CD4-positive, alpha-beta memory T cell (primary cell): Measurements from ENCODE around the gene HDLBP. TPM values are rescaled to one million over a fixed set of nuclear protein-coding genes. Genes with fewer than 3 reads are reported as not detected.

Source experiments
- CTCF ChIA-PET: fragments of 350-600 bp; sonication (Branson Sonifier 250); formaldehyde crosslinking; loops from one replicate; lab custom pipeline; 2021; ENCODE audit warnings: inconsistent platforms; ENCODE audit not compliant: partially characterized antibody; lab: Charles Lee
- POLR2A ChIA-PET: fragments of 350-600 bp; sonication (Branson Sonifier 250); formaldehyde crosslinking; loops from one replicate; lab custom pipeline; 2021; ENCODE audit not compliant: partially characterized antibody; lab: Charles Lee
- DNase-seq, 5 donors: peaks; one replicate each; pipeline versions ENCODE4 v3.0.0 to v3.0.0-alpha.2; 2020 to 2022; ENCODE audit warnings: mixed read lengths in 1 of 5
- H3K27ac ChIP-seq: one replicate; pipeline ENCODE4 v1.7.0; 2013; ENCODE audit warnings: low read depth, low read length
- H3K27me3 ChIP-seq: 2 replicates; pipeline ENCODE4 v1.7.0; 2013; ENCODE audit warnings: mild to moderate bottlenecking, low read length, moderate library complexity; ENCODE audit not compliant: insufficient read depth
- H3K36me3 ChIP-seq: 2 replicates; pipeline ENCODE4 v1.7.0; 2013; ENCODE audit warnings: mild to moderate bottlenecking, low read length, moderate library complexity; ENCODE audit not compliant: insufficient read depth
- H3K4me1 ChIP-seq: 2 replicates; pipeline ENCODE4 v1.7.0; 2013; ENCODE audit warnings: mild to moderate bottlenecking, low read length, moderate library complexity; ENCODE audit not compliant: insufficient read depth
- H3K4me3 ChIP-seq, 2 donors: one replicate each; pipeline ENCODE4 v1.7.0; 2013; ENCODE audit warnings: low read length in 2 of 2, mild to moderate bottlenecking in 1 of 2
- H3K9me3 ChIP-seq, 2 donors: one replicate each; pipeline ENCODE4 v1.7.0; 2013; ENCODE audit warnings: low read length in 2 of 2, control low read depth in 1 of 2; ENCODE audit not compliant: control insufficient read depth in 1 of 2
- H3K27ac Mint-ChIP-seq, 7 donors: one replicate each; pipeline ENCODE4 v1.8.0; 2020 to 2021; ENCODE audit warnings: mixed read lengths in 7 of 7, mild to moderate bottlenecking in 6 of 7, inconsistent platforms in 3 of 7, moderate library complexity in 3 of 7
- H3K27me3 Mint-ChIP-seq, 2 donors: one replicate each; pipeline ENCODE4 v1.8.0; 2020 to 2021; ENCODE audit warnings: mixed read lengths in 2 of 2
- H3K36me3 Mint-ChIP-seq, 2 donors: one replicate each; pipeline ENCODE4 v1.8.0; 2020 to 2021; ENCODE audit warnings: mixed read lengths in 2 of 2, inconsistent platforms in 1 of 2, mild to moderate bottlenecking in 1 of 2
- H3K4me1 Mint-ChIP-seq, 4 donors: one replicate each; pipeline ENCODE4 v1.8.0; 2020 to 2021; ENCODE audit warnings: mixed read lengths in 4 of 4, mild to moderate bottlenecking in 1 of 4
- H3K4me3 Mint-ChIP-seq, 8 donors: one replicate each; pipeline ENCODE4 v1.8.0; 2020 to 2021; ENCODE audit warnings: mixed read lengths in 8 of 8, mild to moderate bottlenecking in 7 of 8, moderate library complexity in 6 of 8, inconsistent platforms in 3 of 8
- H3K9me3 Mint-ChIP-seq, 8 donors: one replicate each; pipeline ENCODE4 v1.8.0; 2020 to 2021; ENCODE audit warnings: mixed read lengths in 8 of 8, mild to moderate bottlenecking in 5 of 8, inconsistent platforms in 3 of 8, moderate library complexity in 1 of 8
- intact Hi-C: fragments of 100-400 bp; cut with micrococcal nuclease; formaldehyde crosslinking; loops from one replicate; pipeline ENCODE4 v1.15.1; 2023
- polyA plus RNA-seq, 2 donors: library from polyadenylated mRNA; unstranded; fragments of 300-500 nt; fragmentation: Illumina TruSeq; gene quantifications; one replicate each; pipeline ENCODE4 v1.2.3, GENCODE V29; 2021
- total RNA-seq, 2 experiments: library from RNA; stranded (reverse); gene quantifications; one replicate each; pipeline ENCODE4 v1.2.3, GENCODE V29; 2021

HDLBP gene
- total and polyA plus RNA-seq, 4 experiments from 2014 or later, result 24.7 to 183 (median 124) TPM

DNA sequence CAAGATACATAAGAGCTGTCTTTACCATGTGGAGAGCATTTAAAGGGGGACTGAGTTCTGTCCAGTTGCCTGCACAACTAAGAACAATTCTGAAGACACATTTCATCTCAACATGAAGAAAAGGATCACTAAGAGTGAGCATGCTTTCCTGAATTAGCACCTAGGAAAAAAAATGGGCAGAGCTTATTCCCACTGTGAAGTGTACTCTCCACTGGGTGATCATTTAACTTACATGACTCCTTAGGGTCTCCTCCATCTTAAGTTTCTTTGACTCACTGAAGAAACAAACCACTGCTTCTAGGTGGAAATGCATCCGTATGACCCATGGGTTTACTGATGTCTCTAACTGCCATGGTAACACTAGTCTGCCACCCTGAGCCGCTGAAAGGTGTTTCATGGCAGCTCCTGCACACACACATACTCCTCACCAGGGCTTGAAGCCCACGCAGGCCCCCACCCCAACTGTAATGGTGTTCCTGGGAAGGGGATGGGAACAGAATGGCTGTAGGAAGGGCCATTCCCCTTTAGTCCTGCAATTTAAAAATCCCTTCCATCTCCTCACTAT lies 27.1 kb downstream of the HDLBP start:
- Histone ChIP-seq H3K4me3 (no peak overlapping the region), H3K9me3 (no peaks in the 10 kb centered on the region), H3K27ac (no peak overlapping the region), H3K4me1 (peaks cover 17% of the 10 kb centered on the region), H3K36me3 (no peaks in the 10 kb centered on the region), H3K27me3 (no peaks in the 10 kb centered on the region)
- Mint-ChIP-seq H3K4me1 (peaks cover 33 to 67% (median 51%) of the 10 kb centered on the region in 4 donors), H3K27me3 (no peaks in the 10 kb centered on the region), H3K27ac (peak overlapping the region in 2 of 7 donors; percentile 11 to 40), H3K36me3 (peaks cover 4 to 13% of the 10 kb centered on the region in 2 donors), H3K9me3 (peaks cover 0 to 2% (median 0%) of the 10 kb centered on the region in 8 donors), H3K4me3 (no peak overlapping the region)
- CTCF ChIA-PET, result interaction anchor here (1.2 to 1.6 kb wide), 2 partner anchors 11 to 72 kb away, joined by 3 to 4 read pairs; no protein-coding TSS in a partner anchor
- intact Hi-C loops, result no loop called here
- DNase-seq, result no peak
- POLR2A ChIA-PET, result no interaction called here

DNA sequence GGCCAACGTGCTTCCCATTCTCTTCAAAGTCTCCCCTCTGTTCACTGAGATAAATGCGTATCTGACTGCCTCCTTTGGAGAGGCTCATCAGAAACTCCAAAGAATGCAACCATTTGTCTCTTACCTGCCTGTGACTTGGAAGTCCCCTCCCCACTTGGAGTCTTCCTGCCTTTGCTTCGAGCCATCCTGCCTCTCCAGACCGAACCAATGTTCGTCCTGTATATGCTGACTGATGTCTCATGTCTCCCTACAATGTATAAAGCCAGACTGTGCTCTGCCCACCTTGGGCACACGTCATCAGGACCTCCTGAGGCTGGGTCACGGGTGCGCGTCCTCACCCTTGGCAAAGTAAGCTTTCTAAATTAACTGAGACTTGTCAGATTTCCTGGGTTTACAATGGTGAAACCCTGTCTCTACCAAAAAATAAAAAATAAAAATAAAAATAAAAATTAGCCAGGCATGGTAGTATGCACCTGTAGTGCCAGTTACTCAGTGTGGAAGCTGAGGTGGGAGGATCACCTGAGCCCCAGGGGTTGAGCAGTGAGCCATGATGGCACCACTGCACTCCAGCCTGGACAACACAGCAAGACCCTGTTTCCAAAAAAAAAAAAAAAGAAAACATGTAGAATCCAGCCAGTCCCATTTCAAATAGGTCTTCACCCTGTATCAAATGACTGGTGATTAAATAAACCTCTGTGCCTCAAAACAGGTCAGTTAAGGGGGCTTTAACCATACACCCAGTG lies 29.0 kb downstream of the HDLBP start:
- Mint-ChIP-seq H3K4me1 (peaks cover 33 to 62% (median 50%) of the 10 kb centered on the region in 4 donors), H3K36me3 (peaks cover 4 to 13% of the 10 kb centered on the region in 2 donors), H3K9me3 (no peaks in the 10 kb centered on the region), H3K27me3 (no peaks in the 10 kb centered on the region), H3K4me3 (no peak overlapping the region), H3K27ac (peak overlapping the region in 2 of 7 donors; percentile 8 to 23)
- intact Hi-C loops, result no loop called here
- Histone ChIP-seq H3K27me3 (no peaks in the 10 kb centered on the region), H3K9me3 (no peaks in the 10 kb centered on the region), H3K4me1 (peaks cover 14% of the 10 kb centered on the region), H3K27ac (no peak overlapping the region), H3K4me3 (no peak overlapping the region), H3K36me3 (no peaks in the 10 kb centered on the region)
- ChIA-PET POLR2A (no interaction called here), CTCF (no interaction called here)
- DNase-seq, result no peak

DNA sequence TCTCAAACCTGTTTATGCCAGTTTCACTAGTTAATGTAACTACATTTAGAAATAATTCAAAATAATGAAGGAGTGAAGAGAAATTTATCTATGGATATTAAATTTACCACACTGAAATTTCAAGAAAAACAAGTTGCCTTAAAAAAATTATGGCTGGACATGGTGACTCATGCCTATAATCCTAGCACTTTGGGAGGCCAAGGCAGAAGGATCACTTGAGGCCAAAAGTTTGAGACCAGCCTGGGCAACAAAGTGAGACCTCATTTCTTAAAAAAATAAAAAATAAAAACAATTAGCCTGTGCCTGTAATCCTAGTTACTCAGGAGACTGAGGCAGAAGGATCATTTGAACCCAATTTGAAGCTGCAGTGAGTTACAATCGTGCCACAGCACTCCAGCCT lies 29.9 kb downstream of the HDLBP start:
- peaks cover 4 to 13% of the 10 kb centered on the region in 2 donors for H3K36me3 Mint-ChIP-seq
- no peaks in the 10 kb centered on the region for H3K9me3 Mint-ChIP-seq
- peak overlapping the region in 3 of 7 donors; percentile 23 to 72 (median 43) for H3K27ac Mint-ChIP-seq
- no peak overlapping the region for H3K4me3 ChIP-seq
- no peaks in the 10 kb centered on the region for H3K9me3 ChIP-seq
- H3K27me3 Mint-ChIP-seq, result no peaks in the 10 kb centered on the region
- peaks cover 33 to 54% (median 45%) of the 10 kb centered on the region in 4 donors for H3K4me1 Mint-ChIP-seq
- intact Hi-C loops, result no loop called here
- H3K4me1 ChIP-seq, result peaks cover 9% of the 10 kb centered on the region
- no peaks in the 10 kb centered on the region for H3K36me3 ChIP-seq
- no peak overlapping the region for H3K27ac ChIP-seq
- H3K4me3 Mint-ChIP-seq, result no peak overlapping the region
- ChIA-PET CTCF (no interaction called here), POLR2A (no interaction called here)
- no peaks in the 10 kb centered on the region for H3K27me3 ChIP-seq
- no peak for DNase-seq

DNA sequence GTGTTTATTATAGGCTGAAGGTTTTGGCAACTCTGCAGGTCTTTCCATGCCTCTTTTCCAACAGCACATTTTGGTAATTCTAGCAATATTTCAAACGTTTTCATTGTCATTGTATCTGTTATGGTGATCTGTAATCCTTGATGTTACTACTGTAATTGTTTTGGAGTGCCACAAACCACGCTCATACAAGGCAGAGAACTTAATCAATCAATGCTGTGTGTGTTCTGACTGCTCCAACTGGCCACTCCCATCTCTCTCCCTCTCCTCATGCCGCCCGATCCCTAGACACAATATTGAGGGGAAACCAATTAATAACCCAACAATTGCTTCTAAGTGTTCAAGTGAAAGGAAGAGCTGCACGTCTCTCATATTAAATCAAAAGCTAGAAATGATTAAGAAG lies 32.9 kb downstream of the HDLBP start:
- Histone ChIP-seq H3K4me3 (no peak overlapping the region), H3K9me3 (no peaks in the 10 kb centered on the region), H3K4me1 (peaks cover 9% of the 10 kb centered on the region), H3K36me3 (no peaks in the 10 kb centered on the region), H3K27ac (no peak overlapping the region), H3K27me3 (no peaks in the 10 kb centered on the region)
- Mint-ChIP-seq H3K36me3 (peaks cover 4 to 8% of the 10 kb centered on the region in 2 donors), H3K4me3 (no peak overlapping the region), H3K9me3 (no peaks in the 10 kb centered on the region), H3K27ac (peak overlapping the region in 5 of 7 donors; percentile 10 to 74 (median 38)), H3K4me1 (peaks cover 20 to 32% (median 26%) of the 10 kb centered on the region in 4 donors), H3K27me3 (no peaks in the 10 kb centered on the region)
- intact Hi-C loops, result no loop called here
- ChIA-PET POLR2A (interaction anchor here (1.4 kb wide), 1 partner anchor 16 kb away, joined by 4 read pairs; no protein-coding TSS in a partner anchor), CTCF (interaction anchor here (1.6 kb wide), 1 partner anchor 32 kb away, joined by 4 read pairs; no protein-coding TSS in a partner anchor)
- no peak for DNase-seq

DNA sequence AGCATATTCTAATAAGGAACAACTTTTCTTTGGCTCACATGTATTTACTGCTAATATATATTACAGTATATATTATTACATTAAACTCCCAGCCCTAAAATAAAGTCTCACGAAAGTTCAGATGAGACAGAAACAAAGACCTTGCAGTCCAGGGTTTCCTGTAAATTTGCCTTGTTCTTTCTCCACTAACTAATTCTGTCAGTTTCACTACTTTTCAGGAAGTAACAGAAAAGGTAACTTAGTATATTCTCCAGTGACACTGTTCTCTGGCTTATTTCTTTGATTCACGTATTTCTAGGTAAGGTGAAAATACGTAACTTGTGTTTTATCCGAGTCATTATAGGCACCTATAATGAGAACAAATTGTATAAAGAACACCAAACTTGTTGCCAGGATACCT lies 35.2 kb downstream of the HDLBP start:
- Histone ChIP-seq H3K4me1 (peaks cover 9% of the 10 kb centered on the region), H3K27ac (no peak overlapping the region), H3K36me3 (no peaks in the 10 kb centered on the region), H3K4me3 (no peak overlapping the region), H3K9me3 (no peaks in the 10 kb centered on the region), H3K27me3 (no peaks in the 10 kb centered on the region)
- peaks cover 17 to 34% (median 21%) of the 10 kb centered on the region in 4 donors for H3K4me1 Mint-ChIP-seq
- no peak overlapping the region for H3K27ac Mint-ChIP-seq
- intact Hi-C loops, result no loop called here
- no peak for DNase-seq
- H3K27me3 Mint-ChIP-seq, result no peaks in the 10 kb centered on the region
- ChIA-PET CTCF (interaction anchor here (1.2 kb wide), 1 partner anchor 12 kb away, joined by 3 read pairs; no protein-coding TSS in a partner anchor), POLR2A (interaction anchor here (1.0 kb wide), 1 partner anchor 34 kb away, joined by 4 read pairs; the partner anchor contains the start of gene HDLBP)
- peaks cover 6 to 14% of the 10 kb centered on the region in 2 donors for H3K36me3 Mint-ChIP-seq
- H3K9me3 Mint-ChIP-seq, result peaks cover 0 to 6% (median 2%) of the 10 kb centered on the region in 8 donors
- H3K4me3 Mint-ChIP-seq, result no peak overlapping the region

DNA sequence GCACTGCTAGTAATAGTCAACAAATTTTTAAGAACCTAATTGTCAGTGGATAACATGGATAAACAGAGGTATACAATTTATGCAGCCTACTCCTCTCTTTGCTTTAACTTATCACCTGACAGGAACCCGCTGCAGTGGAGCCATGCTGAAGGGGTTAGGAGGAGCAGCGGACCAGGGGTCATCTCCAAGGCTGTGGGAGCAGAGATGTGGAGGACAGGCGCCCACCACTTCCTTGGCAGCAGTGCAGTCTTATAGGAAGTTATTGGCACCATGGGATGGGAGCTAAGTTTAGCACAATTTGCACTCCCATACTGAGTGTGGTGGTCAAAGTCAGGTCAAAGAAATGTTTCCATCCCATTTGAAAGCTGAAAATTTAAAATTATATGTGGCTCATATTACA lies 35.6 kb downstream of the HDLBP start:
- no peak overlapping the region for H3K27ac ChIP-seq
- no peaks in the 10 kb centered on the region for H3K27me3 ChIP-seq
- H3K4me3 ChIP-seq, result no peak overlapping the region
- peaks cover 0 to 9% (median 4%) of the 10 kb centered on the region in 8 donors for H3K9me3 Mint-ChIP-seq
- peaks cover 9% of the 10 kb centered on the region for H3K4me1 ChIP-seq
- ChIA-PET CTCF (interaction anchor here (1.2 kb wide), 1 partner anchor 12 kb away, joined by 3 read pairs; no protein-coding TSS in a partner anchor), POLR2A (interaction anchor here (1.0 kb wide), 1 partner anchor 35 kb away, joined by 4 read pairs; the partner anchor contains the start of gene HDLBP)
- DNase-seq, result no peak
- H3K4me1 Mint-ChIP-seq, result peaks cover 18 to 31% (median 20%) of the 10 kb centered on the region in 4 donors
- H3K27ac Mint-ChIP-seq, result peak overlapping the region in 2 of 7 donors; percentile 1 to 25
- H3K9me3 ChIP-seq, result no peaks in the 10 kb centered on the region
- no peak overlapping the region for H3K4me3 Mint-ChIP-seq
- intact Hi-C loops, result no loop called here
- peaks cover 4 to 18% of the 10 kb centered on the region in 2 donors for H3K36me3 Mint-ChIP-seq
- no peaks in the 10 kb centered on the region for H3K27me3 Mint-ChIP-seq
- no peaks in the 10 kb centered on the region for H3K36me3 ChIP-seq

DNA sequence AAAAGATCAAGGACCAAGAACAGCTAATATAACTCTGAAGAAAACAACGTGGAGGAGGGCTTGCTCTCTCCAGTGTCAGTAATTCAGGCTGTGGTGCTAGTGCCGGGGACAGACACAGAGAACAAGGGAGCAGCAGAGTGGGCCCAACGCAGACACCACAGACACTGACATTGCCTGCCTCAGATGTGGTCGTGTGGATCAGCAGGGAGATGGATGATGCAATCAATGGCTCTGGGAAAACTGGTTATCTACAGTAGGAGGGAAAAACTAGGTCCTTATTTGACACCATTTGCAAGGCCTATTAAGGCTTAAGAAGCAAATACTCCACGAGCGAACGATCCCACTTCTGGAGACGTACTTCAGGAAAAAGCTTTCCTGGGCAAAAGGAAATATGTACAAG lies 36.1 kb downstream of the HDLBP start:
- CTCF ChIA-PET, result interaction anchor here (1.2 kb wide), 1 partner anchor 13 kb away, joined by 3 read pairs; no protein-coding TSS in a partner anchor
- POLR2A ChIA-PET, result no interaction called here
- Histone ChIP-seq H3K36me3 (no peaks in the 10 kb centered on the region), H3K4me1 (peaks cover 9% of the 10 kb centered on the region), H3K4me3 (no peak overlapping the region), H3K9me3 (no peaks in the 10 kb centered on the region), H3K27ac (no peak overlapping the region), H3K27me3 (no peaks in the 10 kb centered on the region)
- Mint-ChIP-seq H3K9me3 (peaks cover 0 to 9% (median 4%) of the 10 kb centered on the region in 8 donors), H3K27me3 (no peaks in the 10 kb centered on the region), H3K4me1 (peaks cover 17 to 32% (median 22%) of the 10 kb centered on the region in 4 donors), H3K4me3 (no peak overlapping the region), H3K27ac (peak overlapping the region in 3 of 7 donors; percentile 1 to 37 (median 8)), H3K36me3 (peaks cover 4 to 17% of the 10 kb centered on the region in 2 donors)
- DNase-seq, result no peak
- intact Hi-C loops, result no loop called here
